GM15510 (cell line): ENCODE measurements around the gene CARD11.

ENCODE experiments used
- POLR2A ChIP-seq: IDR thresholded peaks from 3 replicates; pipeline ENCODE4 v1.6.1; 2011; ENCODE audit warnings: borderline replicate concordance; ENCODE audit not compliant: insufficient read length; ENCODE audit errors: extremely low read depth

CARD11 gene

GRCh38 chr7:2968616-2969397, 74.9 kb downstream of the CARD11 start:
- TF ChIP-seq POLR2A = no peak

- TF ChIP-seq POLR2A = no peak
These were observed 75.5 kb downstream of the CARD11 start for GRCh38 chr7:2968176-2968575.

GRCh38 chr7:2967705-2968104, 76.0 kb downstream of the CARD11 start:
- TF ChIP-seq POLR2A = no peak

- no peak for TF ChIP-seq POLR2A
These were observed 76.4 kb downstream of the CARD11 start for GRCh38 chr7:2967253-2967652.

GRCh38 chr7:2966466-2967078, 77.1 kb downstream of the CARD11 start:
- TF ChIP-seq POLR2A = no peak

- TF ChIP-seq POLR2A = no peak
These were observed 77.9 kb downstream of the CARD11 start for GRCh38 chr7:2965745-2966270.

- TF ChIP-seq POLR2A = no peak
These were observed 78.4 kb downstream of the CARD11 start for GRCh38 chr7:2965301-2965700.

- TF ChIP-seq POLR2A = no peak
These were observed 79.5 kb downstream of the CARD11 start for GRCh38 chr7:2964208-2964607.

- no peak for TF ChIP-seq POLR2A
These were observed 80.8 kb downstream of the CARD11 start for GRCh38 chr7:2962865-2963264.

- TF ChIP-seq POLR2A = no peak
These were observed 83.7 kb downstream of the CARD11 start for GRCh38 chr7:2959828-2960599.

- no peak for TF ChIP-seq POLR2A
These were observed 84.5 kb downstream of the CARD11 start for GRCh38 chr7:2959103-2959680.

GRCh38 chr7:2958416-2959102, 85.1 kb downstream of the CARD11 start:
- TF ChIP-seq POLR2A = no peak

- TF ChIP-seq POLR2A = no peak
These were observed 86.9 kb downstream of the CARD11 start for GRCh38 chr7:2956526-2957368.
